Measurements from ENCODE around the gene NAALADL1. TPM values are rescaled to one million over a fixed set of nuclear protein-coding genes. Genes with fewer than 3 reads are reported as not detected.
A peak's percentile ranks its signal among the peaks of the same experiment; 100 is the strongest.

NAALADL1 gene
- total and polyA plus RNA-seq, 9 of the 15 experiments (the other 6 are each of a cell fraction or from before 2014, with no cell fraction given), result 0.06 to 0.72 (median 0.22) TPM; not detected in 4

- TF ChIP-seq HNRNPH1 (optimal IDR thresholded peaks at IDR 0.05; ENCODE audit: low read depth, low read length), result no peak
- peak; percentile 42; the same call in 1 of the 2 replicates for TF ChIP-seq CBFA2T3 (IDR thresholded peaks at IDR 0.05)
- no peak for TF ChIP-seq ZC3H11A (IDR thresholded peaks at IDR 0.05; ENCODE audit: low read depth, low read length)
- TF ChIP-seq ETS2 (tag; IDR thresholded peaks at IDR 0.05; ENCODE audit: borderline replicate concordance, poor library complexity, severe bottlenecking), result no peak
- no peak for TF ChIP-seq POLR2A (conservative IDR thresholded peaks at IDR 0.05)
- no peak for TF ChIP-seq POLR2AphosphoS5 (IDR thresholded peaks at IDR 0.05; ENCODE audit: control insufficient read depth, insufficient read depth, low read depth, low read length)
- TF ChIP-seq E2F3 (CRISPR knock-in tag; IDR thresholded peaks at IDR 0.05), result peak; percentile 71; the same call in 1 of the 2 replicates
- TF ChIP-seq NCOA4 (IDR thresholded peaks at IDR 0.05; ENCODE audit: partially characterized antibody), result no peak
- no peak for TF ChIP-seq ZBTB43 (CRISPR knock-in tag; IDR thresholded peaks at IDR 0.05)
- no peak for TF ChIP-seq ZSCAN29 (IDR thresholded peaks at IDR 0.05)
- TF ChIP-seq HMBOX1 (IDR thresholded peaks at IDR 0.05), result no peak
- TF ChIP-seq ARID3A (IDR thresholded peaks at IDR 0.05; ENCODE audit: borderline replicate concordance, low read depth, low read length), result no peak
- no peak for TF ChIP-seq ZNF589 (CRISPR knock-in tag; IDR thresholded peaks at IDR 0.05; ENCODE audit: low read depth)
- 0 out of 2 replicates have a peak, but pooled peaks have one; percentile 37 for TF ChIP-seq ZNF263 (CRISPR knock-in tag; IDR thresholded peaks at IDR 0.05; ENCODE audit: borderline replicate concordance)
- 0 out of 2 replicates have a peak, but pooled peaks have one; percentile 52 for TF ChIP-seq CREB3 (tag; conservative IDR thresholded peaks at IDR 0.05; ENCODE audit: low read depth)
- TF ChIP-seq NFXL1 (CRISPR knock-in tag; IDR thresholded peaks at IDR 0.05), result no peak
- TF ChIP-seq RAD51 (IDR thresholded peaks at IDR 0.05; ENCODE audit: borderline replicate concordance, low read depth), result peak; percentile 71; the same call in 1 of the 2 replicates
Observed at GRCh38 chr11:65059959-65060824, 1.8 kb upstream of the NAALADL1 start (continued).

Data from K562 (cell line).